Femur (tissue), 1 donor: ENCODE results near the gene SLC9A6.
A peak's percentile ranks its signal among the peaks of the same experiment; 100 is the strongest.

Experiments
- DNase-seq: peaks from one replicate; pipeline ENCODE4 v3.0.0-alpha.2; 2017

SLC9A6 gene

GRCh38 chrX:135985157-135985972, at the start of gene SLC9A6:
Gene SLC9A6, plus strand, starts transcription at chrX:135985435. Its CDS starts 224 bp downstream, at chrX:135985659.
- peak; percentile 83 for DNase-seq

- DNase-seq, result no peak
Measured at GRCh38 chrX:135944486-135944885, 40.7 kb upstream of the SLC9A6 start.

GRCh38 chrX:135951291-135951690, 33.9 kb upstream of the SLC9A6 start:
- no peak for DNase-seq

- DNase-seq, result no peak
Measured at GRCh38 chrX:135973025-135973547, 12.1 kb upstream of the SLC9A6 start.

GRCh38 chrX:135973548-135974278, 11.5 kb upstream of the SLC9A6 start, which contains the start of gene MMGT1:
Gene MMGT1, minus strand, starts transcription at chrX:135973988. Its CDS starts 313 bp downstream, at chrX:135973675.
- peak; percentile 92 for DNase-seq

- peak; percentile 89 for DNase-seq
Measured at GRCh38 chrX:135974279-135974856, 10.9 kb upstream of the SLC9A6 start.

GRCh38 chrX:135975421-135975820, 9.8 kb upstream of the SLC9A6 start:
- DNase-seq, result no peak

GRCh38 chrX:135977611-135978010, 7.6 kb upstream of the SLC9A6 start:
- no peak for DNase-seq

- no peak for DNase-seq
Measured at GRCh38 chrX:135981010-135981409, 4.2 kb upstream of the SLC9A6 start.

- DNase-seq, result no peak
Measured at GRCh38 chrX:135981668-135982067, 3.6 kb upstream of the SLC9A6 start.

- no peak for DNase-seq
Measured at GRCh38 chrX:135982860-135983259, 2.4 kb upstream of the SLC9A6 start.

- no peak for DNase-seq
Measured at GRCh38 chrX:135984256-135984655, 979 bp upstream of the SLC9A6 start.

GRCh38 chrX:135984791-135985156, 461 bp upstream of the SLC9A6 start:
- no peak for DNase-seq

- no peak for DNase-seq
Measured at GRCh38 chrX:135985973-135986310, 707 bp downstream of the SLC9A6 start.

- DNase-seq, result no peak
Measured at GRCh38 chrX:135988245-135988644, 3.0 kb downstream of the SLC9A6 start.

GRCh38 chrX:136015016-136015415, 29.8 kb downstream of the SLC9A6 start:
- no peak for DNase-seq

GRCh38 chrX:136016881-136017280, 31.6 kb downstream of the SLC9A6 start:
- no peak for DNase-seq

- DNase-seq, result no peak
Measured at GRCh38 chrX:136019226-136019625, 34.0 kb downstream of the SLC9A6 start.

- DNase-seq, result no peak
Measured at GRCh38 chrX:136021160-136021559, 35.9 kb downstream of the SLC9A6 start.

GRCh38 chrX:136021903-136022302, 36.7 kb downstream of the SLC9A6 start:
- DNase-seq, result no peak

GRCh38 chrX:136025091-136025490, 39.9 kb downstream of the SLC9A6 start:
- DNase-seq, result no peak

GRCh38 chrX:136028383-136028984, 43.2 kb downstream of the SLC9A6 start:
- DNase-seq, result no peak

GRCh38 chrX:136029766-136030165, 44.5 kb downstream of the SLC9A6 start:
- no peak for DNase-seq
